HUES64 (cell line): Measurements from ENCODE around the gene NLN.
A peak's percentile ranks its signal among the peaks of the same experiment; 100 is the strongest.

Source experiments
- H3K27ac ChIP-seq: 2 replicates; pipeline ENCODE4 v1.7.0; 2013; ENCODE audit warnings: low read depth, low read length, inconsistent platforms
- H3K27me3 ChIP-seq: 2 replicates; pipeline ENCODE4 v1.6.1; 2013; ENCODE audit warnings: mild to moderate bottlenecking, low read length; ENCODE audit not compliant: insufficient read depth
- H3K36me3 ChIP-seq: 2 replicates; pipeline ENCODE4 v1.6.1; 2013; ENCODE audit warnings: mild to moderate bottlenecking, low read length; ENCODE audit not compliant: insufficient read depth
- H3K4me1 ChIP-seq: 2 replicates; pipeline ENCODE4 v1.6.1; 2013; ENCODE audit warnings: mild to moderate bottlenecking, low read length, moderate library complexity; ENCODE audit not compliant: insufficient read depth
- H3K4me3 ChIP-seq: 2 replicates; pipeline ENCODE4 v1.5.1; 2013; ENCODE audit warnings: mild to moderate bottlenecking, low read length, moderate library complexity
- H3K9ac ChIP-seq: 2 replicates; pipeline ENCODE4 v1.6.1; 2013; ENCODE audit warnings: mild to moderate bottlenecking, low read depth, low read length
- H3K9me3 ChIP-seq: 2 replicates; pipeline ENCODE4 v1.6.1; 2013; ENCODE audit warnings: low read depth, low read length; ENCODE audit not compliant: insufficient read depth
- WGBS: fragments of 150-250, 120-280 bp; methylation state at CpG from one replicate; pipeline ENCODE4 v1.1.7; 2013; ENCODE audit warnings: missing lambda C conversion rate; 5-methylcytosine and 5-hydroxymethylcytosine counted together

Gene NLN

GRCh38 chr5:65820373-65820772 is 98.4 kb downstream of the NLN start:
- Histone ChIP-seq H3K27ac (no peak overlapping the region), H3K27me3 (no peaks in the 10 kb centered on the region), H3K4me3 (no peak overlapping the region), H3K36me3 (peaks cover 71% of the 10 kb centered on the region), H3K9me3 (no peaks in the 10 kb centered on the region), H3K9ac (no peak overlapping the region), H3K4me1 (peaks cover 17% of the 10 kb centered on the region)
- WGBS: 87% methylated on average over 1 of the region's 2 CpGs

- Histone ChIP-seq H3K36me3 (peaks cover 63% of the 10 kb centered on the region), H3K4me1 (peaks cover 17% of the 10 kb centered on the region), H3K9ac (no peak overlapping the region), H3K9me3 (no peaks in the 10 kb centered on the region), H3K27me3 (no peaks in the 10 kb centered on the region), H3K27ac (no peak overlapping the region), H3K4me3 (no peak overlapping the region)
- 93% methylated on average over 4 of the region's 4 CpGs for WGBS
Observed at GRCh38 chr5:65821966-65822365, 100.0 kb downstream of the NLN start.

GRCh38 chr5:65822710-65823109 is 100.7 kb downstream of the NLN start:
- Histone ChIP-seq H3K4me1 (peaks cover 10% of the 10 kb centered on the region), H3K9me3 (no peaks in the 10 kb centered on the region), H3K27ac (no peak overlapping the region), H3K27me3 (no peaks in the 10 kb centered on the region), H3K4me3 (no peak overlapping the region), H3K36me3 (peaks cover 56% of the 10 kb centered on the region), H3K9ac (no peak overlapping the region)
- WGBS: 95% methylated on average over 6 of the region's 6 CpGs

GRCh38 chr5:65823204-65823603 is 101.2 kb downstream of the NLN start:
- peaks cover 5% of the 10 kb centered on the region; the same call in 1 of the 2 replicates for H3K4me1 ChIP-seq

GRCh38 chr5:65823845-65824445 is 101.9 kb downstream of the NLN start:
- no peak overlapping the region for H3K4me3 ChIP-seq
- H3K27me3 ChIP-seq: no peaks in the 10 kb centered on the region
- no peaks in the 10 kb centered on the region for H3K9me3 ChIP-seq
- peaks cover 54% of the 10 kb centered on the region for H3K36me3 ChIP-seq
- no peak overlapping the region for H3K9ac ChIP-seq
- 94% methylated on average over 4 of the region's 4 CpGs for WGBS
- H3K4me1 ChIP-seq: no peaks in the 10 kb centered on the region
- no peak overlapping the region for H3K27ac ChIP-seq

More at GRCh38 chr5:65823204-65823603, 101.2 kb downstream of the NLN start:
- Histone ChIP-seq H3K27me3 (no peaks in the 10 kb centered on the region), H3K36me3 (peaks cover 56% of the 10 kb centered on the region), H3K4me3 (no peak overlapping the region), H3K27ac (no peak overlapping the region), H3K9me3 (no peaks in the 10 kb centered on the region), H3K9ac (no peak overlapping the region)
- WGBS: 98% methylated on average over 2 of the region's 2 CpGs

- Histone ChIP-seq H3K27ac (no peak overlapping the region), H3K27me3 (no peaks in the 10 kb centered on the region), H3K4me1 (peaks cover 9% of the 10 kb centered on the region; the same call in 1 of the 2 replicates), H3K9me3 (no peaks in the 10 kb centered on the region), H3K4me3 (no peak overlapping the region), H3K36me3 (peaks cover 38% of the 10 kb centered on the region), H3K9ac (no peak overlapping the region)
- WGBS: 95% methylated on average over 5 of the region's 5 CpGs
Observed at GRCh38 chr5:65825408-65826328, 103.7 kb downstream of the NLN start.

GRCh38 chr5:65828022-65828896 is 106.3 kb downstream of the NLN start:
- 95% methylated on average over 12 of the region's 12 CpGs for WGBS
- H3K36me3 ChIP-seq: peaks cover 18% of the 10 kb centered on the region

GRCh38 chr5:65830856-65831255 is 108.9 kb downstream of the NLN start:
- Histone ChIP-seq H3K4me1 (peaks cover 24% of the 10 kb centered on the region), H3K36me3 (0 out of 2 replicates have a peak, but pooled peaks cover 3% of the 10 kb centered on the region), H3K27ac (0 out of 2 replicates have a peak overlapping the region, but pooled peaks have one; percentile 9), H3K27me3 (no peaks in the 10 kb centered on the region), H3K9me3 (no peaks in the 10 kb centered on the region), H3K9ac (peak overlapping the region; percentile 39; the same call in 1 of the 2 replicates), H3K4me3 (no peak overlapping the region)
- WGBS: 91% methylated on average over 1 of the region's 2 CpGs

More at GRCh38 chr5:65828022-65828896, 106.3 kb downstream of the NLN start:
- H3K4me3 ChIP-seq: no peak overlapping the region
- no peaks in the 10 kb centered on the region for H3K9me3 ChIP-seq
- H3K4me1 ChIP-seq: peaks cover 24% of the 10 kb centered on the region
- H3K27ac ChIP-seq: no peak overlapping the region
- no peaks in the 10 kb centered on the region for H3K27me3 ChIP-seq
- no peak overlapping the region for H3K9ac ChIP-seq

- Histone ChIP-seq H3K27ac (0 out of 2 replicates have a peak overlapping the region, but pooled peaks have one; percentile 9), H3K9ac (peak overlapping the region; percentile 39; the same call in 1 of the 2 replicates), H3K4me3 (no peak overlapping the region), H3K4me1 (peaks cover 24% of the 10 kb centered on the region), H3K9me3 (no peaks in the 10 kb centered on the region), H3K27me3 (no peaks in the 10 kb centered on the region), H3K36me3 (0 out of 2 replicates have a peak, but pooled peaks cover 3% of the 10 kb centered on the region)
- 96% methylated on average over 1 of the region's 1 CpG for WGBS
Observed at GRCh38 chr5:65831276-65831675, 109.3 kb downstream of the NLN start.

- Histone ChIP-seq H3K9me3 (no peaks in the 10 kb centered on the region), H3K27me3 (no peaks in the 10 kb centered on the region), H3K36me3 (0 out of 2 replicates have a peak, but pooled peaks cover 3% of the 10 kb centered on the region), H3K27ac (no peak overlapping the region), H3K9ac (no peak overlapping the region), H3K4me1 (peaks cover 24% of the 10 kb centered on the region), H3K4me3 (no peak overlapping the region)
Observed at GRCh38 chr5:65832152-65832551, 110.1 kb downstream of the NLN start.
